Adrenal gland (tissue), 5 donors: ENCODE data around the gene PCNT.

Experiments used
- POLR2A ChIP-seq, 2 donors: fragments of 450-650 bp; IDR thresholded peaks; one replicate each; pipeline ENCODE4 v1.6.1; 2017; ENCODE audit warnings: antibody characterized with exemption in 2 of 2, mild to moderate bottlenecking in 2 of 2, moderate library complexity in 1 of 2
- TF ChIP-seq, protein P1 (sequence below), 6 experiments: fragments of 450-650 bp in 4 of 6; fragments of 200-600 bp in 2 of 6; sonication (generic) in 1 of 6; IDR thresholded peaks; 1 replicate in 5 of 6; 2 replicates in 1 of 6; pipeline versions ENCODE4 v1.5.1 to v1.8.0; 2016 to 2021; ENCODE audit warnings: antibody characterized with exemption in 6 of 6, mild to moderate bottlenecking in 2 of 6, moderate library complexity in 1 of 6
- donor health status: DM: no; HTN: no; CAD: no.

- TF ChIP-seq, protein P1, sequence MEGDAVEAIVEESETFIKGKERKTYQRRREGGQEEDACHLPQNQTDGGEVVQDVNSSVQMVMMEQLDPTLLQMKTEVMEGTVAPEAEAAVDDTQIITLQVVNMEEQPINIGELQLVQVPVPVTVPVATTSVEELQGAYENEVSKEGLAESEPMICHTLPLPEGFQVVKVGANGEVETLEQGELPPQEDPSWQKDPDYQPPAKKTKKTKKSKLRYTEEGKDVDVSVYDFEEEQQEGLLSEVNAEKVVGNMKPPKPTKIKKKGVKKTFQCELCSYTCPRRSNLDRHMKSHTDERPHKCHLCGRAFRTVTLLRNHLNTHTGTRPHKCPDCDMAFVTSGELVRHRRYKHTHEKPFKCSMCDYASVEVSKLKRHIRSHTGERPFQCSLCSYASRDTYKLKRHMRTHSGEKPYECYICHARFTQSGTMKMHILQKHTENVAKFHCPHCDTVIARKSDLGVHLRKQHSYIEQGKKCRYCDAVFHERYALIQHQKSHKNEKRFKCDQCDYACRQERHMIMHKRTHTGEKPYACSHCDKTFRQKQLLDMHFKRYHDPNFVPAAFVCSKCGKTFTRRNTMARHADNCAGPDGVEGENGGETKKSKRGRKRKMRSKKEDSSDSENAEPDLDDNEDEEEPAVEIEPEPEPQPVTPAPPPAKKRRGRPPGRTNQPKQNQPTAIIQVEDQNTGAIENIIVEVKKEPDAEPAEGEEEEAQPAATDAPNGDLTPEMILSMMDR (IDR thresholded peaks at IDR 0.05) = no peak
- no peak for TF ChIP-seq POLR2A (IDR thresholded peaks at IDR 0.05)
Measured at GRCh38 chr21:46442938-46443337, 119.0 kb downstream of the PCNT start.
